GM12878 (cell line): ENCODE results near the gene FAM181B. TPM values are rescaled to one million over a fixed set of nuclear protein-coding genes. Genes with fewer than 3 reads are reported as not detected.

Experiments used
- ATAC-seq: fragments of 200-7000 bp; cut with Tn5 transposase; 3 replicates; pipeline ENCODE4 v1.9.1; 2020; ENCODE audit warnings: mild to moderate bottlenecking, moderate library complexity
- BruUV-seq: library from RNA; stranded (reverse); fragments of 400-500 nt; replicated peaks from 2 replicates; lab custom pipeline; 2021; lab: Mats Ljungman, UMichigan
- CTCF ChIA-PET: fragments of 300-600 bp; sonication (Branson Sonifier 250); formaldehyde crosslinking; extraction: SDS; loops from one replicate; lab custom pipeline; 2021; ENCODE audit warnings: inconsistent platforms; lab: Yijun Ruan, JAX
- POLR2A ChIA-PET: fragments of 350-600 bp; formaldehyde crosslinking; extraction: SDS; loops from one replicate; lab custom pipeline; 2021; ENCODE audit warnings: inconsistent platforms; lab: Charles Lee
- RAD21 ChIA-PET: fragments of 300-600 bp; sonication (Branson Sonifier 250); formaldehyde crosslinking; loops from one replicate; lab custom pipeline; 2023; ENCODE audit warnings: antibody characterized with exemption; ENCODE audit not compliant: unreplicated experiment; lab: Charles Lee
- SMC1A ChIA-PET: fragments of 300-600 bp; sonication (Branson Sonifier 250); formaldehyde crosslinking; loops from one replicate; lab custom pipeline; 2023; ENCODE audit not compliant: unreplicated experiment, uncharacterized antibody; lab: Charles Lee
- DNase-seq: peaks from one replicate; pipeline ENCODE4 v3.0.0-alpha.2; 2011; ENCODE audit warnings: low read depth, low spot score
- FAIRE-seq: peaks from 3 replicates; lab custom pipeline; 2011; peaks lifted over from hg19 to GRCh38; lab: Jason Lieb, UNC
- H2AFZ ChIP-seq: 2 replicates; pipeline ENCODE4 v1.6.0; 2011; ENCODE audit warnings: low read depth, low read length, control low read depth; ENCODE audit not compliant: control insufficient read depth
- H3K27ac ChIP-seq: 2 replicates; pipeline ENCODE4 v1.5.1; 2011; ENCODE audit warnings: control low read depth; ENCODE audit not compliant: control insufficient read depth, insufficient read depth
- H3K27me3 ChIP-seq, 2 experiments: replicated peaks in 1 of 2; 2 replicates each; pipeline versions ENCODE4 v1.6.0 to v1.6.1; 2011; ENCODE audit warnings: low read length in 1 of 2; ENCODE audit not compliant: control insufficient read depth in 2 of 2, insufficient read depth in 2 of 2
- H3K36me3 ChIP-seq, 2 experiments: 2 replicates each; pipeline ENCODE4 v1.5.1; 2011; ENCODE audit warnings: low read length in 1 of 2; ENCODE audit not compliant: control insufficient read depth in 2 of 2, insufficient read depth in 2 of 2
- H3K4me1 ChIP-seq: 2 replicates; pipeline ENCODE4 v1.6.1; 2011; ENCODE audit warnings: mild to moderate bottlenecking, low read length, moderate library complexity, mixed read lengths; ENCODE audit not compliant: control insufficient read depth, insufficient read depth
- H3K4me2 ChIP-seq: 2 replicates; pipeline ENCODE4 v1.6.0; 2011; ENCODE audit warnings: control low read depth; ENCODE audit not compliant: control insufficient read depth, insufficient read depth
- H3K4me3 ChIP-seq: fragments of 200-600 bp; sonication (generic); 2 replicates; pipeline ENCODE4 v1.5.1; 2016
- H3K79me2 ChIP-seq: 2 replicates; pipeline ENCODE4 v1.6.0; 2011; ENCODE audit warnings: low read length; ENCODE audit not compliant: control insufficient read depth, insufficient read depth
- H3K9ac ChIP-seq: 2 replicates; pipeline ENCODE4 v1.8.0; 2011; ENCODE audit warnings: low read length, control low read depth, mixed read lengths; ENCODE audit not compliant: control insufficient read depth, insufficient read depth
- H3K9me3 ChIP-seq: replicated peaks from 3 replicates; pipeline ENCODE4 v1.5.1; 2011; ENCODE audit warnings: mild to moderate bottlenecking, low read length; ENCODE audit not compliant: control insufficient read depth, insufficient read depth
- H4K20me1 ChIP-seq: 2 replicates; pipeline ENCODE4 v1.6.0; 2011; ENCODE audit not compliant: control insufficient read depth, insufficient read depth
- ATF2 ChIP-seq: IDR thresholded peaks from 2 replicates; pipeline ENCODE4 v1.6.1; 2012; ENCODE audit warnings: low read length, inconsistent platforms
- BRCA1 ChIP-seq: IDR thresholded peaks from 2 replicates; pipeline ENCODE4 v1.6.1; 2011; ENCODE audit warnings: low read depth, low read length, improper control_type of control experiment
- EED ChIP-seq: sonication (generic); IDR thresholded peaks from 2 replicates; pipeline ENCODE4 v1.6.1; 2016; ENCODE audit warnings: antibody characterized with exemption, low read depth
- MEF2A ChIP-seq: IDR thresholded peaks from 2 replicates; pipeline ENCODE4 v1.6.1; 2011; ENCODE audit warnings: low read depth, mild to moderate bottlenecking, low read length, moderate library complexity; ENCODE audit not compliant: insufficient read depth
- MYB ChIP-seq: fragments of 150-350 bp; IDR thresholded peaks from 2 replicates; pipeline ENCODE4 v1.6.1; 2014; ENCODE audit warnings: mild to moderate bottlenecking, low read depth, low read length, borderline replicate concordance
- NKRF ChIP-seq: fragments of 450-650 bp; conservative IDR thresholded peaks from 2 replicates; pipeline ENCODE4 v1.6.1; 2017; ENCODE audit warnings: mild to moderate bottlenecking, moderate library complexity
- ZNF592 ChIP-seq: fragments of 450-650 bp; IDR thresholded peaks from 2 replicates; pipeline ENCODE4 v1.6.1; 2017; ENCODE audit warnings: mild to moderate bottlenecking, moderate library complexity
- WGBS: methylation state at CpG from one replicate; pipeline ENCODE4 v1.1.6; 2016; ENCODE audit warnings: low lambda C conversion rate; ENCODE audit not compliant: insufficient replicate concordance, insufficient coverage; ENCODE audit errors: missing lambda C conversion rate; 5-methylcytosine and 5-hydroxymethylcytosine counted together
- in situ Hi-C: fragments of 300-500 bp; cut with MboI; formaldehyde crosslinking; loops from 9 replicates; pipeline ENCODE4 v1.14.3; 2018; ENCODE audit warnings: mixed read lengths
- intact Hi-C: fragments of 100-400 bp; cut with micrococcal nuclease; formaldehyde crosslinking; loops from one replicate; pipeline ENCODE4 v1.14.2; 2022; ENCODE audit not compliant: unreplicated experiment
- polyA plus RNA-seq, 11 experiments: library from polyadenylated mRNA; depleted of rRNA in 4 of 11; unstranded in 6 of 11; stranded (reverse) in 5 of 11; fragments of >200 nt; fragmentation: Nextera tagmentation in 4 of 11; fragmentation: Illumina TruSeq in 1 of 11; extraction: Ambion mirVana in 4 of 11; extraction: Trizol in 1 of 11; gene quantifications; 1 replicate in 1 of 11; 2 replicates in 10 of 11; pipeline versions ENCODE4 v1.2.1 to v1.2.3, GENCODE V29; 2011 to 2016; ENCODE audit warnings: inconsistent platforms in 2 of 11, missing spikeins in 2 of 11, low read depth in 1 of 11
- total RNA-seq, 4 experiments: library from RNA; depleted of rRNA in 3 of 4; stranded (reverse); fragments of >200 nt in 3 of 4; fragmentation: Illumina TruSeq in 1 of 4; extraction: Trizol in 1 of 4; gene quantifications; 2 replicates each; pipeline versions ENCODE4 v1.2.1 to v1.2.3, GENCODE V29; 2013 to 2021

Gene FAM181B
- total and polyA plus RNA-seq, 10 of the 15 experiments (the other 5 are each of a cell fraction or from before 2014, with no cell fraction given) = not detected

GRCh38 chr11:82754410-82754809 is 20.7 kb upstream of the FAM181B start:
- H3K27me3 ChIP-seq = 0 out of 4 replicates have a peak, but pooled peaks cover 0 to 2% of the 10 kb centered on the region in 2 experiments
- no TSS peak for BruUV-seq
- peaks cover 14% of the 10 kb centered on the region for H3K4me1 ChIP-seq
- DNase-seq (no peak), ATAC-seq (no peak), FAIRE-seq (no peak)
- no peaks in the 10 kb centered on the region for H3K79me2 ChIP-seq
- no peak overlapping the region for H3K9ac ChIP-seq
- no peaks in the 10 kb centered on the region for H4K20me1 ChIP-seq
- no peak for TF ChIP-seq ATF2
- 17% methylated on average over 4 of the region's 4 CpGs for WGBS
- H2AFZ ChIP-seq = no peak overlapping the region
- ChIA-PET RAD21 (no interaction called here), SMC1A (no interaction called here), POLR2A (no interaction called here), CTCF (interaction anchor here (1.0 to 1.7 kb wide), 3 partner anchors 53 to 496 kb away, joined by 3 to 4 read pairs (median 3); no protein-coding TSS in a partner anchor)
- no peak overlapping the region for H3K4me3 ChIP-seq
- no peak overlapping the region for H3K4me2 ChIP-seq
- H3K27ac ChIP-seq = no peak overlapping the region
- intact Hi-C loops = no loop called here
- H3K36me3 ChIP-seq = no peaks in the 10 kb centered on the region
- H3K9me3 ChIP-seq = no peaks in the 10 kb centered on the region
- in situ Hi-C loops = no loop called here

GRCh38 chr11:82753921-82754320 is 20.3 kb upstream of the FAM181B start:
- no peaks in the 10 kb centered on the region for H3K9me3 ChIP-seq
- no peak overlapping the region for H3K27ac ChIP-seq
- POLR2A ChIA-PET = no interaction called here
- H3K9ac ChIP-seq = no peak overlapping the region
- intact Hi-C loops (no loop called here), in situ Hi-C loops (no loop called here)
- 20% methylated on average over 1 of the region's 1 CpG for WGBS
- no peak for DNase-seq
- no peak for ATAC-seq
- H2AFZ ChIP-seq = no peak overlapping the region
- no peaks in the 10 kb centered on the region for H3K36me3 ChIP-seq
- H4K20me1 ChIP-seq = no peaks in the 10 kb centered on the region
- H3K4me2 ChIP-seq = no peak overlapping the region
- H3K4me3 ChIP-seq = no peak overlapping the region
- CTCF ChIA-PET = interaction anchor here (1.0 to 1.7 kb wide), 3 partner anchors 53 to 497 kb away, joined by 3 to 4 read pairs (median 3); no protein-coding TSS in a partner anchor
- RAD21 ChIA-PET = no interaction called here
- 0 out of 4 replicates have a peak, but pooled peaks cover 0 to 2% of the 10 kb centered on the region in 2 experiments for H3K27me3 ChIP-seq
- H3K4me1 ChIP-seq = peaks cover 14% of the 10 kb centered on the region
- BruUV-seq = no TSS peak
- SMC1A ChIA-PET = interaction anchor here (0.8 kb wide), 1 partner anchor 9 kb away, joined by 3 read pairs; no protein-coding TSS in a partner anchor
- FAIRE-seq = no peak
- H3K79me2 ChIP-seq = no peaks in the 10 kb centered on the region
- no peak for TF ChIP-seq NKRF
- no peak for TF ChIP-seq EED
- TF ChIP-seq BRCA1 = no peak
- no peak for TF ChIP-seq MEF2A
- no peak for TF ChIP-seq ZNF592
- TF ChIP-seq MYB = no peak
